ENCODE data around the gene PPIB.
"Not testable (repeated sequence)": the region's sequence is repeated elsewhere in the genome, so short reads cannot be mapped to it uniquely, and the experiment has no call there.

The PPIB gene

DNA sequence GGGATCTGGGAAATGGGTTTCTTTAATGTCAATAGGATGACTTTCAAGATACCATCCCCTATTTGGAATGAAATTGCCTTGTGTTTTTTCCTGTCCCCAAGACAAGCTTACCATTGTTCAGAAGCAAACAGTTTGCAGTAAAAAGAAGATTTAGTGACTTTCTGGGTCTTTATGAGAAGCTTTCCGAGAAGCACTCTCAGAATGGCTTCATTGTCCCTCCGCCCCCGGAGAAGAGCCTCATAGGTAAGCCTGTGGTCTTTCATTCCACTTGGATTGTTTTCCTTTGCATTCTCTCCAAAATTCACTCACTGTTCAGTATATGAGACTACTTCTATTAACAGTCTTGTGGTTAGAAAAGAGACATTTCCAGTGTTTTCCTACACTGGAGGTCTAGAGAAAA lies 36.8 kb downstream of the PPIB start:
- Histone ChIP-seq H3K36me3 (ENCODE audit: control insufficient read depth in 2 of 2, insufficient read depth in 2 of 2, low read length in 2 of 2) (peaks cover 74 to 80% of the 10 kb centered on the region in 2 donors), H3K4me3 (ENCODE audit: low read length in 2 of 2) (no peak overlapping the region), H3K27me3 (ENCODE audit: control insufficient read depth in 2 of 2, insufficient read depth in 2 of 2, low read length in 2 of 2) (no peaks in the 10 kb centered on the region), H3K4me1 (ENCODE audit: control insufficient read depth in 2 of 2, insufficient read depth in 2 of 2, low read length in 2 of 2) (no peaks in the 10 kb centered on the region), H3K9me3 (ENCODE audit: control insufficient read depth in 2 of 2, low read length in 2 of 2) (no peaks in the 10 kb centered on the region), H3K27ac (ENCODE audit: low read depth in 2 of 2, low read length in 2 of 2) (no peak overlapping the region), H3K9ac (ENCODE audit: low read depth in 1 of 2, low read length in 2 of 2) (no peak overlapping the region)

DNA sequence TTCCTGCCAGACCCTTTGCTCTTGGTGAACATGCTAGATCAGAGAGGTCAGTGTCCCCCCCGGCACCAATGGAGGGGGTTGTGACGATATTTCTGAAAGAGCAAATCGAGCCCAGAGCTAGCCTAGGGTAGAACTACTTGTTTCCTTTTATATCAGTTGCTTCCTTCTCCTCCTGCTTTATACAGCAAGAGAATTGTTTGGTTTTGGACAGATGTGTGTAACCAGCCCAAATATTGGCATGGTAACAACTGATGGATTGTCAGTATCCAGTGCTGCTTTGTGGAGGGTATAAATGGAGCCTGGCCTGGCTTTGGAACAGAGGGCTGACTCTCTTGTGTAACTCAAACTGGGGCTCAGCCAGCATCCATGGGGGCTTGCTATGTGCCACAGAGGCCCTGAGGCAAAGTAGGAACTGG lies 39.9 kb downstream of the PPIB start:
- Histone ChIP-seq H3K9ac (ENCODE audit: low read depth in 1 of 2, low read length in 2 of 2) (no peak overlapping the region), H3K27ac (ENCODE audit: low read depth in 2 of 2, low read length in 2 of 2) (no peak overlapping the region)

DNA sequence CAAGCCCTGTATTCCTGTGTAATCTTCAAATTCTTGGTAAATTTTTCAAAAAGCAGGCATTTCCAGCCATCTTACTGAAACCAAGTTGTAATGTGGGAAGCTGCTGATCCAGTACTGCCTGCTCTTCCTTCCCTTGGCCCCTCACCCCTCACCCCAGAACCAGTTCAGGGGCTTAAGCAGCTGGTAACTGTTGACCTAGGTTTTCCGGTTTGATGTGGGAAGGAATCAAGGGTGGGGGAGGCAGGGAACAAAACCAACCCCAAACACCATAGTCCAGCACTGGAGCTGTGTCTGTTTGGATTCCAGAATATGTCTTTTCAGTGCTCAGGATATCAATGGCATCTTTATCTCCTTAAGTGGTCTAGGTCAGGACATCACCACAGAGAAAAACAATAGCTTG lies 40.4 kb downstream of the PPIB start:
- H3K9ac ChIP-seq (ENCODE audit: low read depth in 1 of 2, low read length in 2 of 2), result no peak overlapping the region
- no peaks in the 10 kb centered on the region for H3K9me3 ChIP-seq (ENCODE audit: control insufficient read depth in 2 of 2, low read length in 2 of 2)
- H3K4me1 ChIP-seq (ENCODE audit: control insufficient read depth in 2 of 2, insufficient read depth in 2 of 2, low read length in 2 of 2), result peaks cover 0 to 3% of the 10 kb centered on the region in 2 donors
- peaks cover 62 to 75% of the 10 kb centered on the region in 2 donors for H3K36me3 ChIP-seq (ENCODE audit: control insufficient read depth in 2 of 2, insufficient read depth in 2 of 2, low read length in 2 of 2)
- no peak overlapping the region for H3K4me3 ChIP-seq (ENCODE audit: low read length in 2 of 2)
- H3K27me3 ChIP-seq (ENCODE audit: control insufficient read depth in 2 of 2, insufficient read depth in 2 of 2, low read length in 2 of 2), result no peaks in the 10 kb centered on the region
- H3K27ac ChIP-seq (ENCODE audit: low read depth in 2 of 2, low read length in 2 of 2), result no peak overlapping the region

More for the DNA sequence above, 39.9 kb downstream of the PPIB start:
- Histone ChIP-seq H3K36me3 (ENCODE audit: control insufficient read depth in 2 of 2, insufficient read depth in 2 of 2, low read length in 2 of 2) (peaks cover 64 to 75% of the 10 kb centered on the region in 2 donors), H3K4me3 (ENCODE audit: low read length in 2 of 2) (no peak overlapping the region), H3K9me3 (ENCODE audit: control insufficient read depth in 2 of 2, low read length in 2 of 2) (no peaks in the 10 kb centered on the region), H3K27me3 (ENCODE audit: control insufficient read depth in 2 of 2, insufficient read depth in 2 of 2, low read length in 2 of 2) (no peaks in the 10 kb centered on the region), H3K4me1 (ENCODE audit: control insufficient read depth in 2 of 2, insufficient read depth in 2 of 2, low read length in 2 of 2) (peaks cover 0 to 2% of the 10 kb centered on the region in 2 donors)

- Histone ChIP-seq H3K4me1 (ENCODE audit: control insufficient read depth in 2 of 2, insufficient read depth in 2 of 2, low read length in 2 of 2) (peaks cover 0 to 3% of the 10 kb centered on the region in 2 donors), H3K36me3 (ENCODE audit: control insufficient read depth in 2 of 2, insufficient read depth in 2 of 2, low read length in 2 of 2) (peaks cover 57 to 69% of the 10 kb centered on the region in 2 donors), H3K4me3 (ENCODE audit: low read length in 2 of 2) (no peak overlapping the region), H3K27me3 (ENCODE audit: control insufficient read depth in 2 of 2, insufficient read depth in 2 of 2, low read length in 2 of 2) (no peaks in the 10 kb centered on the region), H3K27ac (ENCODE audit: low read depth in 2 of 2, low read length in 2 of 2) (no peak overlapping the region), H3K9ac (ENCODE audit: low read depth in 1 of 2, low read length in 2 of 2) (no peak overlapping the region), H3K9me3 (ENCODE audit: control insufficient read depth in 2 of 2, low read length in 2 of 2) (no peaks in the 10 kb centered on the region)
These were observed 41.2 kb downstream of the PPIB start for GRCh38 chr15:64121614-64122013.

- H3K36me3 ChIP-seq (ENCODE audit: control insufficient read depth in 2 of 2, insufficient read depth in 2 of 2, low read length in 2 of 2), result peaks cover 61 to 70% of the 10 kb centered on the region in 2 donors
- H3K4me3 ChIP-seq (ENCODE audit: low read length in 2 of 2); H3K27me3 ChIP-seq (ENCODE audit: control insufficient read depth in 2 of 2, insufficient read depth in 2 of 2, low read length in 2 of 2); H3K9ac ChIP-seq (ENCODE audit: low read depth in 1 of 2, low read length in 2 of 2); H3K4me1 ChIP-seq (ENCODE audit: control insufficient read depth in 2 of 2, insufficient read depth in 2 of 2, low read length in 2 of 2); H3K27ac ChIP-seq (ENCODE audit: low read depth in 2 of 2, low read length in 2 of 2); H3K9me3 ChIP-seq (ENCODE audit: control insufficient read depth in 2 of 2, low read length in 2 of 2): not testable (repeated sequence)
These were observed 42.5 kb downstream of the PPIB start for GRCh38 chr15:64120322-64120721.

DNA sequence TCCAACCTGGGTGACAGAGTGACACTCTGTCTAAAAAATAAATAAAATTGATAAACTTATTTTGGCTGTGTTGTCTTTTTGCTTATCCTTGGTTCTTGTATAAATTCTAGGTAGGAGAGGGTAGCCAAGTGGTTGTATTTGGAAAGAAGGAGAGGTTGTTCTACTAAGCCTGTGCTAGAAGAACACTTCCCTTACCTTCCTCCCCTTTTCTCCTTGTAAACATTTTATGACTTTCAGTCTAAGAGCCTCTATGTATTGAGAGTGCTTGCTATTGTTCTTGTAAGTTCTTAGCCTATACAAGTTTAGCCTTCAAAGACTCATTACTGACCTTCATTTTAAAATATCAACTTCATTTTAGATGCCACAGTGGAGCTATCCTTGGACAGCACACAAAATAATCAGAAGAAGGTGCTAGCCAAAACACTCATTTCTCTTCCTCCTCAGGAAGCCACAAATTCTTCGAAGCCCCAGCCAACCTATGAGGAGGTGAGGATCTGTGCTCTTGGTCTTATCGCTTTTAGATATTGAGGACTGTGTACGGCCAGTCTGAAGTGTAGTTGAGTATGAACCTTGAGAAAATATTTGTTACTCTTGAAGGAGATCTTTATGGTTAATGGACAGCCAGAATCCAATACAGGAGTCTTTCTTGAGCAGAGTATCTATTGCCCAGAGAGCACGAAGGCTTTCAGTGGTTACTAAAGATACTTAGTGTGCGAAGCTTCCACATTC lies 44.9 kb downstream of the PPIB start:
- Histone ChIP-seq H3K4me3 (ENCODE audit: low read length in 2 of 2) (no peak overlapping the region), H3K9ac (ENCODE audit: low read depth in 1 of 2, low read length in 2 of 2) (no peak overlapping the region), H3K9me3 (ENCODE audit: control insufficient read depth in 2 of 2, low read length in 2 of 2) (no peaks in the 10 kb centered on the region), H3K36me3 (ENCODE audit: control insufficient read depth in 2 of 2, insufficient read depth in 2 of 2, low read length in 2 of 2) (peaks cover 63 to 70% of the 10 kb centered on the region in 2 donors), H3K27ac (ENCODE audit: low read depth in 2 of 2, low read length in 2 of 2) (no peak overlapping the region), H3K27me3 (ENCODE audit: control insufficient read depth in 2 of 2, insufficient read depth in 2 of 2, low read length in 2 of 2) (no peaks in the 10 kb centered on the region), H3K4me1 (ENCODE audit: control insufficient read depth in 2 of 2, insufficient read depth in 2 of 2, low read length in 2 of 2) (peaks cover 0 to 3% of the 10 kb centered on the region in 2 donors)

DNA sequence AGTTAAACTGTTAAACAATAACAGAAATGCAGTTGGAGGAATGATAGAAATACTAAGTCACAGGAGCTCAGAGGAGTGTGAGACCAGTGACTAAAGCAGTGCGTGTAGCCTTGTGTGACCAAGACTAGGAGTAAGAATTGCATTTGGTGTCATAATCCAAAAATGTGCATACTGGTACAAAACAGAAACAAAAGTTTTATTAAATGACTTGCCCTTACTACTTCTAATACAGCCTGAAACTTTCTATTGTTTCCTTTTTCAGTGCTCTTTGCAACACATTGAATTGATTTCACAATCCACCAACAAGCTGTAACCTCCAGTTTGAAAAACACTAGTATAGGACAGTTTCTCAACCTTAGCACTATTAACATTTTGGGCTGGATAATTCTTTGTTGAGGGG lies 49.9 kb downstream of the PPIB start:
- H3K9ac ChIP-seq (ENCODE audit: low read depth in 1 of 2, low read length in 2 of 2), result no peak overlapping the region
- no peak overlapping the region for H3K4me3 ChIP-seq (ENCODE audit: low read length in 2 of 2)
- no peaks in the 10 kb centered on the region for H3K27me3 ChIP-seq (ENCODE audit: control insufficient read depth in 2 of 2, insufficient read depth in 2 of 2, low read length in 2 of 2)
- no peaks in the 10 kb centered on the region for H3K9me3 ChIP-seq (ENCODE audit: control insufficient read depth in 2 of 2, low read length in 2 of 2)
- peaks cover 33 to 37% of the 10 kb centered on the region in 2 donors for H3K36me3 ChIP-seq (ENCODE audit: control insufficient read depth in 2 of 2, insufficient read depth in 2 of 2, low read length in 2 of 2)
- H3K27ac ChIP-seq (ENCODE audit: low read depth in 2 of 2, low read length in 2 of 2), result no peak overlapping the region
- H3K4me1 ChIP-seq (ENCODE audit: control insufficient read depth in 2 of 2, insufficient read depth in 2 of 2, low read length in 2 of 2), result peaks cover 0 to under 1% of the 10 kb centered on the region in 2 donors

- H3K4me3 ChIP-seq (ENCODE audit: low read length in 2 of 2), result no peak overlapping the region
- peaks cover 28 to 35% of the 10 kb centered on the region in 2 donors for H3K36me3 ChIP-seq (ENCODE audit: control insufficient read depth in 2 of 2, insufficient read depth in 2 of 2, low read length in 2 of 2)
- no peak overlapping the region for H3K9ac ChIP-seq (ENCODE audit: low read depth in 1 of 2, low read length in 2 of 2)
- H3K27ac ChIP-seq (ENCODE audit: low read depth in 2 of 2, low read length in 2 of 2), result no peak overlapping the region
- no peaks in the 10 kb centered on the region for H3K27me3 ChIP-seq (ENCODE audit: control insufficient read depth in 2 of 2, insufficient read depth in 2 of 2, low read length in 2 of 2)
- H3K9me3 ChIP-seq (ENCODE audit: control insufficient read depth in 2 of 2, low read length in 2 of 2), result no peaks in the 10 kb centered on the region
- no peaks in the 10 kb centered on the region for H3K4me1 ChIP-seq (ENCODE audit: control insufficient read depth in 2 of 2, insufficient read depth in 2 of 2, low read length in 2 of 2)
These were observed 50.6 kb downstream of the PPIB start for GRCh38 chr15:64112073-64112772.

DNA sequence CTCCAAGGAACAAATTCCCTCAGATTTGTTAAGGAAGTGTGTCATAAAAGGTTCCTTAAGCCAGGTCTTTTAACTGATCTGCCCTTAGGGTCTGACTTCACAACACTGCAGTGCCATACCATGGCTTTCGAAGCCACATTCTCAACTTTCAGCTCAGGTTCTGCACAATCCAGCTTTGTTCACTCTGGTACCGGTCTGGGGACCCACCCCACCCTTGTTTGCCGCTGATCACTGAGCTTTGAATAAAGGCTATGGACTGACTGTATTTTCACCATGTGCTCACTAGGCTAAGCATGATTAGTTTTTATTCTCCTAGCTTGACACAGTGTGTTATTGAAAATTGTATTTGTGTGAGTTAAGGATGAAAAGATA lies 51.2 kb downstream of the PPIB start:
- Histone ChIP-seq H3K27me3 (ENCODE audit: control insufficient read depth in 2 of 2, insufficient read depth in 2 of 2, low read length in 2 of 2) (no peaks in the 10 kb centered on the region), H3K4me3 (ENCODE audit: low read length in 2 of 2) (no peak overlapping the region), H3K4me1 (ENCODE audit: control insufficient read depth in 2 of 2, insufficient read depth in 2 of 2, low read length in 2 of 2) (no peaks in the 10 kb centered on the region), H3K27ac (ENCODE audit: low read depth in 2 of 2, low read length in 2 of 2) (no peak overlapping the region), H3K9me3 (ENCODE audit: control insufficient read depth in 2 of 2, low read length in 2 of 2) (no peaks in the 10 kb centered on the region), H3K9ac (ENCODE audit: low read depth in 1 of 2, low read length in 2 of 2) (no peak overlapping the region), H3K36me3 (ENCODE audit: control insufficient read depth in 2 of 2, insufficient read depth in 2 of 2, low read length in 2 of 2) (peaks cover 32% of the 10 kb centered on the region in 2 donors)

DNA sequence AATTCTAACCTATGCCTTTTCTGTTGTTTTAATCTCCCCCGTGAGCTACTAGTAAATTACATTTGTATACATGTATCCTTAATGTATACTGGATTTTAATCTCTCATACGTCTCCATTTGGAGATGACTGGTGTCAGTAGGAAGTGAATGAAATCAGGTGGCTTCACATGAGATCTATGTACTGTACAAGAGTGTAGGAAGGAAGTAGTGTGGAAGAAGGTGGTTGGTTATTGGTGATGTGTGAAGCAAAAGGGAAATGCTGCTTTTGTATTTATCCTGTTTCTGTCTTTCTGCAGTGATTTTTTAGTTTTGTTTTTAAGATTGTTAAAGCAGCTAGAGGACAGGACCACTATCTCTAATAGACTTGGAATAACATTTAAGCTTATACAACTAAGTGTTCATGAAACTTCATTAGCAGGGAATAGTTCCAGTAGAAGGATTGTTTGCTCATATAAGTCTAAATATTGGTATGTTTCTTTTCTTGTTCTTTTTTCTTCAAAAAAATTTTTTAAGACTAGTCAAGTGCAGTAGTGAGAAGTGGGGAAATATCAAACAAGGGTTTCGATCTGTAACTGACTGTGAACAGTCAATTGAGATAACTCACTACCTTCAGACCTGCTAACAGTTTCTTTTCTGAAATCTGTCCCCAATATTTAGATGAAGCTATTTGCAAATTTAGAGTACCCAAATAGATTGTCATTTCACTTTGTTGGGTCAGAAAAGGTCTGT lies 51.7 kb downstream of the PPIB start:
- peaks cover 27 to 28% of the 10 kb centered on the region in 2 donors for H3K36me3 ChIP-seq (ENCODE audit: control insufficient read depth in 2 of 2, insufficient read depth in 2 of 2, low read length in 2 of 2)
- H3K4me1 ChIP-seq (ENCODE audit: control insufficient read depth in 2 of 2, insufficient read depth in 2 of 2, low read length in 2 of 2), result no peaks in the 10 kb centered on the region
- no peak overlapping the region for H3K4me3 ChIP-seq (ENCODE audit: low read length in 2 of 2)
- H3K9me3 ChIP-seq (ENCODE audit: control insufficient read depth in 2 of 2, low read length in 2 of 2), result no peaks in the 10 kb centered on the region
- no peaks in the 10 kb centered on the region for H3K27me3 ChIP-seq (ENCODE audit: control insufficient read depth in 2 of 2, insufficient read depth in 2 of 2, low read length in 2 of 2)
- H3K27ac ChIP-seq (ENCODE audit: low read depth in 2 of 2, low read length in 2 of 2), result no peak overlapping the region
- H3K9ac ChIP-seq (ENCODE audit: low read depth in 1 of 2, low read length in 2 of 2), result no peak overlapping the region

All from mucosa of rectum (tissue), 2 donors.